ENCODE measurements around the gene DPF1.

DPF1 gene

GRCh38 chr19:38208571-38208970 lies 15.5 kb downstream of the DPF1 start:
- no peak overlapping the region for H3K27ac Mint-ChIP-seq
- peaks cover 17% of the 10 kb centered on the region for H3K36me3 Mint-ChIP-seq (ENCODE audit: insufficient read depth)
- H3K9me3 Mint-ChIP-seq, result no peaks in the 10 kb centered on the region
- no peak for ATAC-seq (replicated peaks)
- no peak for DNase-seq
- H3K27me3 Mint-ChIP-seq, result peaks cover 29 to 46% of the 10 kb centered on the region in 2 donors
- H3K4me1 Mint-ChIP-seq (ENCODE audit: low read depth in 2 of 2), result peaks cover 13 to 14% of the 10 kb centered on the region in 2 donors
- H3K4me3 Mint-ChIP-seq, result no peak overlapping the region

DNA sequence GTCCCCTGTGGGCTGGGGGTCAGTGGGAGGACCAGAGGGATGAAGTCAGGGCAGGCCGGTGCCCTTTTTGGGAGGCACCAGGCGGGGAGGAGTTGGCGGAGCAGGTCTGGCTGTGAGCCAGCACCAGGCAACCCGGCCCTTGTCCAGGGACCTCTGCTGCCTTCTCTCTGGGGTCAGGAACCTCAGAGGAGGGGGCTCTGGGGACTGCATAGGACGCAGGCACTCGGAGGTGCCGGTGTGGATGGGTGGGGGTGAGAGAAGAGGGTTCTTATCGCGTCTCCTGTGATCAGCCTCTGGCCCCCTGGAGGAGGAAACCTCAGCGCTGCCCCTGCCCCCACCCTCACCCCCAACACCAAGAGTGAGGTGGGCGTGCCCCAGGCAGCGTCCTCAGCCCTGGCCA lies 16.5 kb downstream of the DPF1 start:
- no peak overlapping the region for H3K4me3 Mint-ChIP-seq

GRCh38 chr19:38206928-38207327 lies 17.1 kb downstream of the DPF1 start:
- Mint-ChIP-seq H3K36me3 (ENCODE audit: insufficient read depth) (peaks cover 14% of the 10 kb centered on the region), H3K27ac (no peak overlapping the region), H3K9me3 (no peaks in the 10 kb centered on the region), H3K4me1 (ENCODE audit: low read depth in 2 of 2) (peaks cover 9% of the 10 kb centered on the region in 2 donors), H3K27me3 (peaks cover 29 to 44% of the 10 kb centered on the region in 2 donors), H3K4me3 (no peak overlapping the region)
- ATAC-seq (replicated peaks) (no peak), DNase-seq (no peak)

More for the DNA sequence above, 16.5 kb downstream of the DPF1 start:
- peaks cover 29 to 44% of the 10 kb centered on the region in 2 donors for H3K27me3 Mint-ChIP-seq
- peaks cover 13% of the 10 kb centered on the region for H3K36me3 Mint-ChIP-seq (ENCODE audit: insufficient read depth)
- DNase-seq (no peak), ATAC-seq (replicated peaks) (no peak)
- H3K27ac Mint-ChIP-seq, result no peak overlapping the region
- no peaks in the 10 kb centered on the region for H3K9me3 Mint-ChIP-seq
- peaks cover 9% of the 10 kb centered on the region in 2 donors for H3K4me1 Mint-ChIP-seq (ENCODE audit: low read depth in 2 of 2)

DNA sequence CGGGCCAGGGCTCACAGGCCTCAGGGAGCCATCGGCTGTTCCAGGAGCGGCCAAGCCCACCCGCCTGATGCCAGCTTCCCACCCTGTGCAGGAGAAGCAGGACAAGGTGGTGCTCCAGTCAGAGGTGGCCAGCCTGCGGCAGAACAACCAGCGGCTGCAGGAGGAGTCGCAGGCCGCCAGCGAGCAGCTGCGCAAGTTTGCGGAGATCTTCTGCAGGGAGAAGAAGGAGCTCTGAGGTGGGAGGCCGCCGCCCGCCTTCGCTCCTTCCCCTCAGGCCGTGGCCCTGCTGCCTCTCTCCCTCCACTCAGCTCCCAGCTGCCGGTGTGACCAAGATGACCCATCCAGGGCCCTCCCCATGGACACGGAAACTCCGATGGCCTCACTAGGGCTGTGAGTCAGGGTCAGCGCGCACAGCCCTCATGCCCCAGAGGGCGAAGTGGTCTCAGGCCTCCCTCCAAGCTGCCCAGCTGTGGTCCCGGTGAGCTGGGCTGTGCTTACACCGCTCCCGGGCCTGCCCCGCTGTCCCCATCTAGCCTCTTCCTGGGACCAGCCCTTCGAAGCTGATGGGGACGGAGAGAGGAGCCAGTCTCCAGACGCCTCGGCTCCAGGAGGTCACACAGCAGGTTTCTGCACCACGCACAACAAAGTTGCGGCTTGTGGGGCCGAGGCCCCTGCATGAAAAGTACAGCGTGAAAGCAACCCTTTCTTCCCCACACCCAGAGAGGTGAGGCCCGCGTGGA lies 17.8 kb downstream of the DPF1 start:
- Mint-ChIP-seq H3K9me3 (no peaks in the 10 kb centered on the region), H3K27me3 (peaks cover 29 to 42% of the 10 kb centered on the region in 2 donors), H3K36me3 (ENCODE audit: insufficient read depth) (peaks cover 14% of the 10 kb centered on the region), H3K27ac (no peak overlapping the region), H3K4me3 (no peak overlapping the region), H3K4me1 (ENCODE audit: low read depth in 2 of 2) (peaks cover 9% of the 10 kb centered on the region in 2 donors)
- no peak for DNase-seq
- no peak for ATAC-seq (replicated peaks)

GRCh38 chr19:38204728-38205127 lies 19.3 kb downstream of the DPF1 start:
- ATAC-seq (replicated peaks) (no peak), DNase-seq (no peak)
- H3K27me3 Mint-ChIP-seq, result peaks cover 15 to 28% of the 10 kb centered on the region in 2 donors
- no peak overlapping the region for H3K4me3 Mint-ChIP-seq
- no peak overlapping the region for H3K27ac Mint-ChIP-seq
- H3K4me1 Mint-ChIP-seq (ENCODE audit: low read depth in 2 of 2), result peaks cover under 1 to 2% of the 10 kb centered on the region in 2 donors
- H3K36me3 Mint-ChIP-seq (ENCODE audit: insufficient read depth), result peaks cover 14% of the 10 kb centered on the region
- H3K9me3 Mint-ChIP-seq, result no peaks in the 10 kb centered on the region

DNA sequence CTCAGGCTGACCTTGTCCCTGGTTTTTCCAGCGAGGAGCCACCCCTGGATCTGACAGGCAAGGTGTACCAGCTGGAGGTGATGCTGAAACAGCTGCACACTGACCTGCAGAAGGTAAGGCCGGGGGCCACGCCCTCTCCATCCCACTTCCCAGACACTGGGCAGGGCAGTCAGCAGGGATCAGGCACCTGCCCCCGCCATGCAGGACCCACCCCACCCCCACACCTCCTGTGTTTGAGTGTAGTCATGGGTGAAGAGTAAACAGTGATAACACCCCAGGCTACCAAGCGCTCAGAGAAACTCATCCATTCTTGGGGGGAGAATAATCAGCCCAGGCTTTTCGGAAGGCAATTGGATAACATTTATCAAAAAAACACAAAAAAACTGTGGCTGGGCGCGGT lies 19.9 kb downstream of the DPF1 start:
- Mint-ChIP-seq H3K4me1 (ENCODE audit: low read depth in 2 of 2) (no peaks in the 10 kb centered on the region), H3K36me3 (ENCODE audit: insufficient read depth) (peaks cover 14% of the 10 kb centered on the region), H3K9me3 (no peaks in the 10 kb centered on the region), H3K4me3 (no peak overlapping the region), H3K27me3 (peaks cover 8 to 21% of the 10 kb centered on the region in 2 donors), H3K27ac (no peak overlapping the region)
- ATAC-seq (replicated peaks) (no peak), DNase-seq (no peak)

DNA sequence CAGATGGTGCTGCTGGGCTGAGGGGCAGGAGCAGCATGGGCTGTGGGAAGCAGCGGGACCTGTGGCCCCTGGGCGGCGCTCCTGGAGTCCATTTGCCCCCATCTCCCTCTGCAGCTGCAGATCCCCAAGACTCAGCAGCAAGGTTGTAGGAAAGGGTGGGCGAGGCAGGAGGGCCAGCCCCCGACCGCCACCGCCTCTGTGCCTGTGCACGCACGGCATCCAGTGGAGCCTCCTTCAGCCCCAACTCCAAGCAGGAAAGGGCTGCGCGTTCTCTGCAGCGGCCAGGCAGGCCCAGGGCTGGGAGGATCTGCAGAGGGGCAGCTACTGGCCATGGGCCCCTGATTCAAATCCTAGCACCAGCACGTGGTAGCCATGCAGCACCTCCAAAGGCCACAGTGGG lies 20.8 kb downstream of the DPF1 start:
- Mint-ChIP-seq H3K4me3 (no peak overlapping the region), H3K9me3 (no peaks in the 10 kb centered on the region), H3K27me3 (peaks cover 3 to 12% of the 10 kb centered on the region in 2 donors), H3K36me3 (ENCODE audit: insufficient read depth) (peaks cover 12% of the 10 kb centered on the region), H3K27ac (no peak overlapping the region), H3K4me1 (ENCODE audit: low read depth in 2 of 2) (no peaks in the 10 kb centered on the region)
- no peak for DNase-seq
- no peak for ATAC-seq (replicated peaks)

- peaks cover 11% of the 10 kb centered on the region for H3K36me3 Mint-ChIP-seq (ENCODE audit: insufficient read depth)
- H3K27ac Mint-ChIP-seq, result no peak overlapping the region
- peaks cover 0 to 8% of the 10 kb centered on the region in 2 donors for H3K27me3 Mint-ChIP-seq
- DNase-seq, result no peak
- H3K4me3 Mint-ChIP-seq, result no peak overlapping the region
- ATAC-seq (replicated peaks), result no peak
- H3K9me3 Mint-ChIP-seq, result no peaks in the 10 kb centered on the region
- H3K4me1 Mint-ChIP-seq (ENCODE audit: low read depth in 2 of 2), result no peaks in the 10 kb centered on the region
Observed at GRCh38 chr19:38202504-38202903, 21.5 kb downstream of the DPF1 start.

- peaks cover 14% of the 10 kb centered on the region for H3K36me3 Mint-ChIP-seq (ENCODE audit: insufficient read depth)
- H3K9me3 Mint-ChIP-seq, result no peaks in the 10 kb centered on the region
- no peak overlapping the region for H3K27ac Mint-ChIP-seq
- no peak for ATAC-seq (replicated peaks)
- H3K4me3 Mint-ChIP-seq, result no peak overlapping the region
- no peaks in the 10 kb centered on the region for H3K4me1 Mint-ChIP-seq (ENCODE audit: low read depth in 2 of 2)
- DNase-seq, result no peak
- peaks cover 0 to under 1% of the 10 kb centered on the region in 2 donors for H3K27me3 Mint-ChIP-seq
Observed at GRCh38 chr19:38201731-38202130, 22.3 kb downstream of the DPF1 start.

DNA sequence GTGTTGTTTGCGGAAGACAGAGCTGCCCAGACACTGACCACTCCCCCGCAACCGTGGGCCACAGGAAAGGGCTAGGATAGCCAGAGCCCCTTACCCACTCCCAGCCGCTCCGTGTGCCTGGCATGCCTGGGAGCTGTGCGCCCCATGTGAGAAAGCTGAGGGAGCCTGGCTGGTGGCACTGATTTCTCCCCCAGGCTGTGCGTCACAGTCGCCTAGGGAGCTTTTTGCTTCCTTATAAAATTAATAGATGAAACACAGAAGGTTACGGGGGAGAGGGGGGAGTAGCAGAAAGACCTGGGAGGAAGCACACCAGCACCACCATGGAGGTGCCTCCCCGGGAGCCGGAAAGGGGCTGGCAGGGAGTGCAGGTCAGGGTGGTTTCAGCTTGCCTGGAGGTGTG lies 24.7 kb downstream of the DPF1 start:
- no peak overlapping the region for H3K4me3 Mint-ChIP-seq
- H3K27ac Mint-ChIP-seq, result no peak overlapping the region
- H3K27me3 Mint-ChIP-seq, result no peaks in the 10 kb centered on the region
- no peak for DNase-seq
- peaks cover 0 to 2% of the 10 kb centered on the region in 2 donors for H3K9me3 Mint-ChIP-seq
- peaks cover 15% of the 10 kb centered on the region for H3K36me3 Mint-ChIP-seq (ENCODE audit: insufficient read depth)
- no peak for ATAC-seq (replicated peaks)
- H3K4me1 Mint-ChIP-seq (ENCODE audit: low read depth in 2 of 2), result peaks cover 0 to 4% of the 10 kb centered on the region in 2 donors

- peaks cover 0 to 2% of the 10 kb centered on the region in 2 donors for H3K9me3 Mint-ChIP-seq
- peaks cover 9% of the 10 kb centered on the region for H3K36me3 Mint-ChIP-seq (ENCODE audit: insufficient read depth)
- ATAC-seq (replicated peaks) (no peak), DNase-seq (no peak)
- H3K4me1 Mint-ChIP-seq (ENCODE audit: low read depth in 2 of 2), result peaks cover 0 to 4% of the 10 kb centered on the region in 2 donors
- no peak overlapping the region for H3K4me3 Mint-ChIP-seq
- no peaks in the 10 kb centered on the region for H3K27me3 Mint-ChIP-seq
- H3K27ac Mint-ChIP-seq, result no peak overlapping the region
Observed at GRCh38 chr19:38197937-38198704, 25.9 kb downstream of the DPF1 start.

GRCh38 chr19:38196948-38197656 lies 26.9 kb downstream of the DPF1 start:
- Mint-ChIP-seq H3K36me3 (ENCODE audit: insufficient read depth) (peaks cover 7% of the 10 kb centered on the region), H3K9me3 (peaks cover 0 to 2% of the 10 kb centered on the region in 2 donors), H3K4me3 (no peak overlapping the region), H3K27me3 (no peaks in the 10 kb centered on the region), H3K4me1 (ENCODE audit: low read depth in 2 of 2) (peaks cover 0 to 4% of the 10 kb centered on the region in 2 donors), H3K27ac (no peak overlapping the region)
- no peak for ATAC-seq (replicated peaks)
- DNase-seq, result no peak

- ATAC-seq (replicated peaks) (no peak), DNase-seq (no peak)
- no peak overlapping the region for H3K27ac Mint-ChIP-seq
- H3K9me3 Mint-ChIP-seq, result peaks cover 0 to 2% of the 10 kb centered on the region in 2 donors
- H3K36me3 Mint-ChIP-seq (ENCODE audit: insufficient read depth), result peaks cover 7% of the 10 kb centered on the region
- no peak overlapping the region for H3K4me3 Mint-ChIP-seq
- H3K27me3 Mint-ChIP-seq, result no peaks in the 10 kb centered on the region
- H3K4me1 Mint-ChIP-seq (ENCODE audit: low read depth in 2 of 2), result peaks cover 0 to 4% of the 10 kb centered on the region in 2 donors
Observed at GRCh38 chr19:38196245-38196837, 27.7 kb downstream of the DPF1 start.
